SJSA1 (cell line): ENCODE results near the gene RMC1. TPM values are rescaled to one million over a fixed set of nuclear protein-coding genes. Genes with fewer than 3 reads are reported as not detected.
"Not testable (repeated sequence)": the region's sequence is repeated elsewhere in the genome, so short reads cannot be mapped to it uniquely, and the experiment has no call there.

Source experiments
- DNase-seq, 2 experiments: peaks; one replicate each; pipeline ENCODE4 v3.0.0-alpha.2; 2015 to 2020; ENCODE audit warnings: low spot score in 2 of 2, low read depth in 1 of 2
- H3K27ac ChIP-seq: fragments of 250-450 bp; sonication (Bioruptor Pico); 2 replicates; pipeline ENCODE4 v1.5.1; 2020; ENCODE audit warnings: mild to moderate bottlenecking, moderate library complexity
- H3K27me3 ChIP-seq: fragments of 250-450 bp; sonication (Bioruptor Pico); replicated peaks from 2 replicates; pipeline ENCODE4 v1.5.1; 2020; ENCODE audit warnings: mild to moderate bottlenecking, moderate library complexity
- H3K36me3 ChIP-seq: fragments of 250-450 bp; sonication (Bioruptor Pico); 2 replicates; pipeline ENCODE4 v1.5.1; 2020; ENCODE audit warnings: mild to moderate bottlenecking
- H3K4me1 ChIP-seq: fragments of 250-450 bp; sonication (Bioruptor Pico); replicated peaks from 2 replicates; pipeline ENCODE4 v1.6.1; 2021; ENCODE audit warnings: mild to moderate bottlenecking
- H3K4me3 ChIP-seq: fragments of 250-450 bp; sonication (Bioruptor Pico); 2 replicates; pipeline ENCODE4 v1.5.1; 2020; ENCODE audit warnings: mild to moderate bottlenecking
- H3K9me3 ChIP-seq: fragments of 250-450 bp; sonication (Bioruptor Pico); replicated peaks from 2 replicates; pipeline ENCODE4 v1.5.1; 2020; ENCODE audit warnings: mild to moderate bottlenecking
- total RNA-seq: library from RNA; depleted of rRNA; stranded (reverse); fragments of >200 nt; shearing (Covaris generic); gene quantifications from 2 replicates; pipeline ENCODE4 v1.2.3, GENCODE V29; 2014

Gene RMC1
- total RNA-seq, 1 experiment from 2014 or later: 22.6 TPM

DNA sequence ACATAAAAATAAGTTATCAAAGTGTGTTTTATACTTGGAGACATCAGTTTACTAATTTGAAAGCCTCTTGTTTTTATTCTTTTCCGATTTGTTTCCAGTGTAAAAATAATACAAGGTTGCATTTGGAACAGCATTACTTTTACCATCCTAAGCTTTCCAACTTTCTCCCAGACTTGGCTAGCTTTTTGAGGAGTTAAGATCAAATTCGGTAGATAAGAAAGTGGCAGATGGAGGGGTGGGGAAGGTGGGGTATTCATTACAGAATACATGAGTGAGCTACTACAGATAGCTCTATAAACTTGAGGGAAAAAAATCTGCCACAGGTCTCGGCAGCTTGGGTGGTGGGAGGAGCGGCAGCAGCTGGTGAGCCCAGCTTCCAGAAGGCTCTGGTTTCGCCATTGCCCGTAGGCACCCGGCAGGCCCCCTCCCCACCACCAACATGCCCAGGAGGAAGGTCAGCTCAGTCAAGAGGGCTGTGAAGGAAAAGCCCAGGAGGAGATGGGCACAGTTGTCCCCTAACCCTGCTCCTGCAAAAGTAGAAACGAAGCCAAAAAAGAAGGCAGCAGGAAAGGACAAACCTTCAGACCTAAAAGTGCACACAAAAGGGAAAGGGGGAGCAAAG is 18.6 kb upstream of the RMC1 start:
- Histone ChIP-seq H3K27ac (no peak overlapping the region), H3K9me3 (no peaks in the 10 kb centered on the region), H3K36me3 (peaks cover 29% of the 10 kb centered on the region), H3K4me3 (no peak overlapping the region), H3K4me1 (peaks cover 16% of the 10 kb centered on the region), H3K27me3 (no peaks in the 10 kb centered on the region; the same call in 1 of the 2 replicates)
- DNase-seq: no peak

DNA sequence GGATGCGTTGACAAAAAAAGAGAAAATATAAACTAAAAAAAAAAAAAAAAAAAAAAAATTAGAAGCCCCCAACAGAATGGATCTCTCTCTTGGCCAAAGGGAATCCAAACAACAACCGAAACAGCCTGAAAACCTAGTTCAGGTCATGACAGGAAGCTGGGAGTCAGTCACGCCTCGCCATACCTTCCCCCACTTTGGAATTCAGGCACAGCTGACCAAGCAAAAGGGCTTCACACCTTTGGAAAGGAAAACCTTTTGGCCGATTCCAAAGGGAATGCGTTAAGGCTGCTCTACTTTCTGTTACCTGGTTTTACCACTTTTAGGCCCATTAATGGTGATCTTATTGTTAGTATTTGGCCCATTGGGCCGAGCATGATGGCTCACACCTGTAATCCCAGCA is 17.9 kb upstream of the RMC1 start:
- Histone ChIP-seq H3K36me3 (peaks cover 22% of the 10 kb centered on the region), H3K4me3 (no peak overlapping the region), H3K4me1 (peaks cover 16% of the 10 kb centered on the region), H3K27ac (no peak overlapping the region), H3K9me3 (no peaks in the 10 kb centered on the region), H3K27me3 (no peaks in the 10 kb centered on the region; the same call in 1 of the 2 replicates)
- DNase-seq: no peak

DNA sequence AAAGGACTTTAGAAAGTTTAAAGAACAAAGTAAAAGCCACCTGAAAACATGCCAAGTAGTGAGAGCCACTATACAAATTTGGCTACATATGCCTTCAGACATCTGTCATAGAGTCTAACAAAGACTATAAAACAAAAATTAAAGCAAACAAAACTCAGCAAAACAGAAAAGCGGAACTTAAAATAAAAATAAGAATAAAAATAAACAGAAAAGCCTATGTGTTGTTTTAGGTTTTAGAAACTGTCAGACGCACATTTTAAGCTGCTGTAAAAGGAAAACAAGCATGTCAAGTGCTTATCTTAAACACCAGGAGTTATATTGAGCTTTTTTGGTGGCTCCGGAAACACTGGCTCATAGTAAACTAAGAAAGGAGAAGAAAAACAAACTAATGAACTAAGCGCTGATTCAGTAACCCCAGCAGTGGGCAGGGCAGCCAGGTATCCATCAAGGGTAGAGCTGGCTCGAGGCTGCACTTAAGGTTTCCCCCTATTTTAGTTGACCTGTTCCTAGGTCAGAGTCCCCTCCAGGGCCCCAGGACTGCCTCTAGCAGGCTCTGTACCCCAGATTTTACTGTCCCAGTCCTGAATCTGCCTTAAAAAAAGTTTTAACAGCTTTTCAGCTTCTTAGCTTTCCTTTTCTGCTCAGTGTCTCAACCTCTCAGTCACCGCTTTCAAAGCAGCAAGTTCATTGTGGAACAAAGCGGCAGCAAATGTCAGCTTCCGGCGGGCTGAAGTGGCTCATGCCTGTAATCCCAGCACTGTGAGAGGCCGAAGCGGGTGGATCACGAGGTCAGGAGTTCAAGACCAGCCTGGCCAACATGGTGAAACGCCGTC is 15.4 kb upstream of the RMC1 start:
- H3K27ac ChIP-seq: no peak overlapping the region

DNA sequence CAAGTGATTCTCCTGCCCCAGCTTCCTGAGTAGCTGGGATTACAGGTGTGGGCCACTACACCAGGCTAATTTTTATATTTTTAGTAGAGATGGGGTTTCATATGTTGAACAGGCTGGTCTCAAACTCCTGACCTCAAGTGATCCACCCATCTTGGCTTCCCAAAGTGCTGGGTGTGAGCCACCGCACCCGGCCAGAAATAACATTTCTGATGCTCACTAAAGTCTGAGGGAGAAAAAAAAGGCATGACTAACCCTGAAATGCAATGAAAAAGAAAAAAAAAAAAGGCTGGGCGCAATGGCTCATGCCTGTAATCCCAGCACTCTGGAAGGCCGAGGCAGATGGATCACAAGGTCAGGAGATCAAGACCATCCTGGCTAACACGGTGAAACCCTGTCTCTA is 13.7 kb upstream of the RMC1 start:
- not testable (repeated sequence) for H3K27me3 ChIP-seq, H3K36me3 ChIP-seq, H3K27ac ChIP-seq, H3K4me3 ChIP-seq, H3K9me3 ChIP-seq, DNase-seq
- H3K4me1 ChIP-seq: peaks cover 16% of the 10 kb centered on the region

More for the DNA sequence above, 15.4 kb upstream of the RMC1 start:
- H3K36me3 ChIP-seq: no peaks in the 10 kb centered on the region
- peak overlapping the region; percentile 17 for H3K4me3 ChIP-seq
- H3K4me1 ChIP-seq: peaks cover 16% of the 10 kb centered on the region
- H3K27me3 ChIP-seq: no peaks in the 10 kb centered on the region
- peak in 1 of 2 experiments; percentile 52 for DNase-seq
- peaks cover 4% of the 10 kb centered on the region; the same call in 1 of the 2 replicates for H3K9me3 ChIP-seq

DNA sequence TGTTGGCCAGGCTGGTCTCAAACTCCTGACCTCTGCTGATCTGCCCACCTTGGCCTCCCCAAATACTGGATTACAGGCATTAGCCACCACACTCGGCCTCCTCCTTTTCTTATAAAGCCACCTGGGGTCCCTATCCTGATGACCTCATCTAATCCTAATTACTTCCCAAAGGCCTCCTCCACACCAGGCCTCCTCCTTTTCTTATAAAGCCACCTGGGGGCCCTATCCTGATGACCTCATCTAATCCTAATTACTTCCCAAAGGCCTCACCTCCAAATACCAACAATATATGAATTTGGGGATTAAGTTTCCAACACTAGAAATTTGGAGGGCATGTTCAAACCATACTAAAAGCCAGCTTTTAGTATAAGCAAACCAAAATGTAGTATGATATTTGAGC is 9.7 kb upstream of the RMC1 start:
- Histone ChIP-seq H3K36me3 (no peaks in the 10 kb centered on the region), H3K4me1 (no peaks in the 10 kb centered on the region)
- no peak for DNase-seq

DNA sequence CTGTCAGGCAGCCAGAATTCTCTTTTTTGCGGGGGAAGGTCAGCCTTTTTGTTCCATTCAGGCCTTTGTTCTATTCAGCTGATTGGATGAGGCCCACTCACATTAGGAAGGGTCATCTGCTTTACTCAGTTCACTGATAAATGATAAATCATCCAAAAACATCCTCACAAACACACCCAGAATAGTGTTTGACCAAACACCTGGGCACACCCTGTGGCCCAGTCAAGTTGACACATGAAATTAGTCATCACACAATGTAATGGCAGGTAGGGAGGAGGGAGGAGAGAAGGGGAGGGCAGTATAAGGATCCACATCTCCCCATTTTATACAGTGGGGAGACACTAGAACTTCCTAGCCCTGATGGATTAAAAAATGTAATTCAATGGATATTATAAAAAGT is 8.3 kb upstream of the RMC1 start:
- H3K27ac ChIP-seq: no peak overlapping the region

More for the DNA sequence above, 9.7 kb upstream of the RMC1 start:
- H3K9me3 ChIP-seq: peaks cover 4% of the 10 kb centered on the region; the same call in 1 of the 2 replicates
- no peaks in the 10 kb centered on the region for H3K27me3 ChIP-seq
- H3K4me3 ChIP-seq: no peak overlapping the region
- H3K27ac ChIP-seq: no peak overlapping the region

DNA sequence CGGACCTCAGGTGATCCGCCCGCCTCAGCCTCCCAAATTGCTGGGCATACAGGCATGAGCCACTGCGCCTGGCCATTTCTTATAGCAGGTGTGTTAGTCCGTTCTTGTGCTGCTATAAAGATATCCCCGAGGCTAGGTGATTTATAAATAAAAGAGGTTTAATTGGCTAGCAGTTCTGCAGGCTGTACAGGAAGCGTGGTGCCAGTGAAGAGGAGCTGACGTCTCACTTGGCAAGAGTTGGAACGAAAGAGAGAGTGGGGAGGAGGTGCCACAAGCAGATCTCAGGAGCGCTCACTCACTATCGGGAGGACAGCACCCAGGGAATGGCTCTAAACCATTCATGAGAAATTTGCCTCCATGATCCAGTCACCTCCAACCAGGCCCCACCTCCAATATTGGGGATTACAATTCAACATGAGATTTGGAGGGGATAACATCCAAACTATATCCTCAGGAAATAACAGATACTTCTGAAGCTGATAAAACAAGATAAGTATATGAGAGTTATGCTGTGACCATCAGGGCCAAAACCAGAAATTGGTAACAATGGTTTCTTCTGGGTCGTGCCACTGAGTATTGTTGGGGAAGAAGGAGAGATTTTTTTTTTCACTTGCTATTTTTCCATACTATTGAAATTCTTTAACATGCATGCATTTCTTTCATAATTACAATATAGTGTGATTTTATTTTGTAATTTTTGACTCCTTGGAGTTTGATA is 7.4 kb upstream of the RMC1 start:
- no peak for DNase-seq

More for the DNA sequence above, 8.3 kb upstream of the RMC1 start:
- DNase-seq: no peak
- Histone ChIP-seq H3K27me3 (no peaks in the 10 kb centered on the region), H3K4me1 (no peaks in the 10 kb centered on the region), H3K4me3 (no peak overlapping the region), H3K36me3 (no peaks in the 10 kb centered on the region), H3K9me3 (peaks cover 4% of the 10 kb centered on the region; the same call in 1 of the 2 replicates)

DNA sequence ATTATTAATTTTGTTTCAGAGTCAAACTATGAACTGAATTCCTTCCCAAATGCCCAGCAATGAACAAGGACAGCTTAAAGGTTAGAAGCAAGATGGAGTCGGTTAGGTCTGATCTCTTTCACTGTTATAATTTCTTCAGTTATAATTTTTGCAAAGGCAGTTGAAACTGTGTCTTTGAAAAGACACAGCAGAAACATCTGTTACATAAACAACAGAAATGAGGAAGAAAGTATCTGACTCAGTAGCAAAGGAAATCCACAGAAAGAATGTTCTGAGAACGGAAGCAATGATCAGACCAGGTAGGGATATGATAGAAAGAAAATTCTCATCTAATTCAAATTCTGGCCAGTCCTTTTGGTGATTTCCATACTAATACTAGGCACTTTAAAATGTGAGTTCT is 5.2 kb upstream of the RMC1 start:
- no peak overlapping the region for H3K27ac ChIP-seq
- no peak for DNase-seq
- no peaks in the 10 kb centered on the region for H3K27me3 ChIP-seq
- no peak overlapping the region for H3K4me3 ChIP-seq
- H3K4me1 ChIP-seq: peaks cover 7% of the 10 kb centered on the region
- H3K36me3 ChIP-seq: peaks cover under 1% of the 10 kb centered on the region; the same call in 1 of the 2 replicates
- no peaks in the 10 kb centered on the region for H3K9me3 ChIP-seq

More for the DNA sequence above, 7.4 kb upstream of the RMC1 start:
- H3K9me3 ChIP-seq: peaks cover 2% of the 10 kb centered on the region; the same call in 1 of the 2 replicates
- H3K4me3 ChIP-seq: no peak overlapping the region
- H3K27me3 ChIP-seq: no peaks in the 10 kb centered on the region
- no peak overlapping the region for H3K27ac ChIP-seq
- H3K36me3 ChIP-seq: no peaks in the 10 kb centered on the region
- no peaks in the 10 kb centered on the region for H3K4me1 ChIP-seq

DNA sequence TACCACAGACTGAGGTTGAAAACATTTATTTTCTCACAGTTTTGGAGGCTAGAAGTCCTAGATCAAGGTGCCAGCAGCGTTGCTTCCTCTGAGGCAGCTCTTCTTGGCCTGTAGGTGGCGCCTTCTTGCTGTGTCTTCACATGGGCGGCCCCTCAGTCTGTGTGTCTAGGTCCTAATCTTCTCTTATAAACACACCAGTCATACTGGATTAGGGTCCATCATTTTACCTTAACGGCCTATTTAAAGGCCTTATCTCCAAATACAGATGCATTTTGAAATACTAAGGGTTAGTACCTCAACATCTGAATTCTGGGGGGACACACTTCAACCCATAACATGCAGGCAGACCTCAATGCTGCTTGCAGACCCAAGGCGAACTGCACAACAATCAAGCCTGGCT is 4.4 kb upstream of the RMC1 start:
- DNase-seq: peak; percentile 55 to 77
- peaks cover 6% of the 10 kb centered on the region for H3K36me3 ChIP-seq
- no peak overlapping the region for H3K4me3 ChIP-seq
- H3K27ac ChIP-seq: no peak overlapping the region
- peaks cover 7% of the 10 kb centered on the region for H3K4me1 ChIP-seq
- no peaks in the 10 kb centered on the region for H3K9me3 ChIP-seq
- H3K27me3 ChIP-seq: no peaks in the 10 kb centered on the region

DNA sequence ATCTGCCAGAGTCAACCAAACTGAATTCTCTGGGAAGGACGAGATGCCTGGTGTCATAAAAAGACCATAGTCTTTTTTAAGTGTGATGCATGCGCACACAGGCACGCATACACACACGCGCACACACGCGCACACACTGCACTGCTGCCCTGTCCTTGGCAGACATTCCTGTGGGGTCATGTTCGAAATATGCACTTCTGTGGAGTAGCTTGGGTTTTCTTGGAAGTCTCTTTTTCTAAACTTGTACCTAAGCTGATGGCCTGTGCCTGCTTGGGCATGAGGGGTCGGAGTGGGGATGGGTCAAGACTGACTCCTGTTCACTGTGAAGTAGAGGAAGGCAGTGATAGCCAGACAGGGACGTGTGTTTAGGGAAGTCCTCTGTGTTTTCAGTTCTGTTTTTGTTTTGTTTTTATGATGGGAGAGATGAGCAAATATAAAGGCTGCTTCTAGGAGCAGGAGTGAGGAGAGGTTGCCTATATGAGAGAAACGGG is 4.0 kb upstream of the RMC1 start:
- no peak overlapping the region for H3K4me3 ChIP-seq
- H3K4me1 ChIP-seq: peaks cover 11% of the 10 kb centered on the region
- H3K36me3 ChIP-seq: peaks cover 6% of the 10 kb centered on the region
- no peaks in the 10 kb centered on the region for H3K9me3 ChIP-seq
- no peaks in the 10 kb centered on the region for H3K27me3 ChIP-seq
- H3K27ac ChIP-seq: no peak overlapping the region
- DNase-seq: no peak

DNA sequence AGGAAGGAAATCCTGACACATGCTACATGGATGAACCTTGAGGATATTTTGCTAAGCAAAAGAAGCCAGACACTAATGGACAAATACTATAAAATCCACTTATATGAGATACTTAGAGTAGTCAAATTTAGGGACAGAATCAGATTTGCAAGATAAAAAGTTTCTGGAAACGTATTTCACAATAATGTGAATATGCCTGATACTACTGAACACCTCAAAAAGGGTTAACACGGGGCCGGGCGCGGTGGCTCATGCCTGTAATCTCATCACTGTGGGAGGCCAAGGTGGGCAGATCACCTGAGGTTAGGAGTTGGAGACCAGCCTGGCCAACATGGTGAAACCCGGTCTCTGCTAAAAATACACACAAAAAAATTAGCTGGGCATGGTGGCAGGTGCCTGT is 1.7 kb upstream of the RMC1 start:
- H3K36me3 ChIP-seq: peaks cover 14% of the 10 kb centered on the region
- DNase-seq: no peak
- H3K27me3 ChIP-seq: no peaks in the 10 kb centered on the region
- no peaks in the 10 kb centered on the region for H3K9me3 ChIP-seq
- peaks cover 11% of the 10 kb centered on the region for H3K4me1 ChIP-seq
- H3K4me3 ChIP-seq: no peak overlapping the region
- H3K27ac ChIP-seq: no peak overlapping the region

DNA sequence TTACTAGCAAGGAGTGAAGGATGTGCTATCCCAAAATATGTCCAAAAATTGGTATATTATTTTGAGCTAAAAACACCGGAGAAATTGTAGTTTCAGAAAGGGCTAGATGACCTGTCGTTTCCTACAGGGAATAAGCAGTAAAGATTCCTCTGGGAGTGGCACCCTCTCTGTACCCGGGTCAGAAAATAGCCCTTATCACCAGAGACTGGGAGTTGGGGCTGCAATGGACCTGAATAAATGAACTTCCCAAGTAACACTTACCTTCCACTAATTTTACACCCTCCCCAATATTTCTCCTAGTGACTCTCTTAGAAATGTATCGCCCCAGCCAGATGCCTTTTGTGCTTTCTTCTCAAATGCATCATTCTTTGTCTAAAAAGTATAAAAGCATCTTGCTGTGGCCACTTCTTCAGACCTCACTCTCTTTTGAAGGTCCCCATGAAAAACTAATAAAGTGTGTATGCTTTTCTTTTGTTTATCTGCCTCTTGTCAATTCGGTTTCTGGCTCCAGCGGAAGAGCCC is 734 bp upstream of the RMC1 start:
- DNase-seq: no peak
- no peaks in the 10 kb centered on the region for H3K27me3 ChIP-seq
- peak overlapping the region; percentile 85 for H3K4me3 ChIP-seq
- H3K27ac ChIP-seq: peak overlapping the region; percentile 54
- peaks cover 11% of the 10 kb centered on the region for H3K4me1 ChIP-seq
- H3K36me3 ChIP-seq: peaks cover 14% of the 10 kb centered on the region
- H3K9me3 ChIP-seq: no peaks in the 10 kb centered on the region

DNA sequence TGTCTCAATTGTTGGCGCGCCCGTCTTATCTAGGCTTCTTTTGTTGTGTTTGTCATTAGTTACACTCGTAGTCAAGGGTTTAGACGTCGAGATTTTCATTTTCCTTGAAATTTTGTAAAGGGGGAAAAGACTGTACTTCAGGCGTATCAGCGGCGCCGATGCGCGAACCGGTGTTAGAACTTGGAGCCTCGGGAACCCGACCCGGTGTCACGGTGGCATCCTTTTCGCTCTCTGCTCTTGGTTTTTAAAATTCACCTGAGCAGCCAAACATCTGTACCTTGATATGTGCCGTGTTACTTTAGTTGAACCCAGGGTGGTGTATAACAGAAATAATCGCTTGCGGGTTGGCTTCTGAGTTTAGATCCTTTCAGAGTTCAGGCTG is 643 bp downstream of the RMC1 start:
- H3K27ac ChIP-seq: no peak overlapping the region
- H3K9me3 ChIP-seq: no peaks in the 10 kb centered on the region
- peak overlapping the region; percentile 85 for H3K4me3 ChIP-seq
- peaks cover 24% of the 10 kb centered on the region for H3K36me3 ChIP-seq
- no peaks in the 10 kb centered on the region for H3K27me3 ChIP-seq
- DNase-seq: peak in 1 of 2 experiments; percentile 22
- H3K4me1 ChIP-seq: peaks cover 11% of the 10 kb centered on the region
